Measurements from ENCODE around the gene KLHL25. TPM values are rescaled to one million over a fixed set of nuclear protein-coding genes. Genes with fewer than 3 reads are reported as not detected.

The KLHL25 gene
- total RNA-seq, 2 donors from 2014 or later, result 15.0 to 18.1 TPM

- no peaks in the 10 kb centered on the region for H3K27me3 ChIP-seq (replicated peaks; ENCODE audit: insufficient read depth)
- ATAC-seq (ENCODE audit: insufficient number of reproducible peaks, low FRiP score, low read depth), result no peak
- no peak overlapping the region for H3K27ac ChIP-seq
- no peaks in the 10 kb centered on the region for H3K9me3 ChIP-seq
- H3K36me3 ChIP-seq, result no peaks in the 10 kb centered on the region
- DNase-seq (ENCODE audit: low spot score), result no peak
- H3K4me3 ChIP-seq, result no peak overlapping the region
- H3K4me1 ChIP-seq (ENCODE audit: control insufficient read depth in 1 of 2, low read depth in 2 of 2), result peaks cover 16 to 43% of the 10 kb centered on the region in 2 donors
- no peak for TF ChIP-seq CTCF (IDR thresholded peaks at IDR 0.05)
Measured at GRCh38 chr15:85769182-85769900, 25.4 kb downstream of the KLHL25 start.

GRCh38 chr15:85768595-85769168, 26.0 kb downstream of the KLHL25 start:
- Histone ChIP-seq H3K9me3 (no peaks in the 10 kb centered on the region), H3K4me1 (ENCODE audit: control insufficient read depth in 1 of 2, low read depth in 2 of 2) (peaks cover 16 to 49% of the 10 kb centered on the region in 2 donors)

GRCh38 chr15:85767785-85768529, 26.8 kb downstream of the KLHL25 start:
- Histone ChIP-seq H3K27ac (no peak overlapping the region), H3K4me1 (ENCODE audit: control insufficient read depth in 1 of 2, low read depth in 2 of 2) (peaks cover 16 to 55% of the 10 kb centered on the region in 2 donors), H3K4me3 (no peak overlapping the region), H3K27me3 (replicated peaks; ENCODE audit: insufficient read depth) (no peaks in the 10 kb centered on the region), H3K36me3 (no peaks in the 10 kb centered on the region), H3K9me3 (no peaks in the 10 kb centered on the region)
- DNase-seq (ENCODE audit: low spot score) (no peak), ATAC-seq (ENCODE audit: insufficient number of reproducible peaks, low FRiP score, low read depth) (no peak)
- no peak for TF ChIP-seq CTCF (IDR thresholded peaks at IDR 0.05)

More at GRCh38 chr15:85768595-85769168, 26.0 kb downstream of the KLHL25 start:
- DNase-seq (ENCODE audit: low spot score), result no peak
- ATAC-seq (ENCODE audit: insufficient number of reproducible peaks, low FRiP score, low read depth), result no peak
- TF ChIP-seq CTCF (IDR thresholded peaks at IDR 0.05), result no peak
- Histone ChIP-seq H3K4me3 (no peak overlapping the region), H3K36me3 (no peaks in the 10 kb centered on the region), H3K27me3 (replicated peaks; ENCODE audit: insufficient read depth) (no peaks in the 10 kb centered on the region), H3K27ac (no peak overlapping the region)

- H3K4me3 ChIP-seq, result no peak overlapping the region
- ATAC-seq (ENCODE audit: insufficient number of reproducible peaks, low FRiP score, low read depth) (no peak), DNase-seq (ENCODE audit: low spot score) (no peak)
- no peak overlapping the region for H3K27ac ChIP-seq
- no peaks in the 10 kb centered on the region for H3K36me3 ChIP-seq
- no peaks in the 10 kb centered on the region for H3K27me3 ChIP-seq (replicated peaks; ENCODE audit: insufficient read depth)
- no peaks in the 10 kb centered on the region for H3K9me3 ChIP-seq
- peaks cover 10 to 49% of the 10 kb centered on the region in 2 donors for H3K4me1 ChIP-seq (ENCODE audit: control insufficient read depth in 1 of 2, low read depth in 2 of 2)
- TF ChIP-seq CTCF (IDR thresholded peaks at IDR 0.05), result no peak
Measured at GRCh38 chr15:85766001-85766831, 28.5 kb downstream of the KLHL25 start.

All from thoracic aorta (tissue), 2 donors.